ENCODE data around the gene MRPL19.

The MRPL19 gene

GRCh38 chr2:75646583-75647425 lies at the start of gene MRPL19:
Gene MRPL19, plus strand, starts transcription at chr2:75646783. Its CDS starts 25 bp downstream, at chr2:75646808.
- peak; percentile 77 for DNase-seq

GRCh38 chr2:75596784-75597183 lies 49.8 kb upstream of the MRPL19 start:
- no peak for DNase-seq

DNA sequence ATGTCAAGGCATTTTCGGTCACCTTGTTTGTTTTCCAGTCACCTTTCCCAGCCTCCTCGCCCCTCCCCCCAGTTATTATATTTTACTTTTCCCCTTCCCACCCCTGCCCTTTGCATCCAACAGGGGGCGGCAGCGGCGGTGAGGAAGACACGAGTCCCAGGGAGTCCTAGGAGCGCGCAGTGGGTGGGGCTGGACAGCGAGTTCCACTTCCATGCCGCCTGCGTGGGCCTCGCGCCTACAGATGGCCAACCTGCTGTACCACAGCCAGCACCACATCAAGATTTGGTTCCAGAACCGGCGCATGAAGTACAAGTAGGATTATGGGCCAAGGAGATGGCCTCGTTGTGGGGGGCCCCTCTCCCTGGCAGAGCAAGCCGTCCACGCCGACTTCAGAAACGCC lies 48.6 kb upstream of the MRPL19 start:
- no peak for DNase-seq

- DNase-seq, result no peak
Measured at GRCh38 chr2:75598589-75599155, 47.9 kb upstream of the MRPL19 start.

DNA sequence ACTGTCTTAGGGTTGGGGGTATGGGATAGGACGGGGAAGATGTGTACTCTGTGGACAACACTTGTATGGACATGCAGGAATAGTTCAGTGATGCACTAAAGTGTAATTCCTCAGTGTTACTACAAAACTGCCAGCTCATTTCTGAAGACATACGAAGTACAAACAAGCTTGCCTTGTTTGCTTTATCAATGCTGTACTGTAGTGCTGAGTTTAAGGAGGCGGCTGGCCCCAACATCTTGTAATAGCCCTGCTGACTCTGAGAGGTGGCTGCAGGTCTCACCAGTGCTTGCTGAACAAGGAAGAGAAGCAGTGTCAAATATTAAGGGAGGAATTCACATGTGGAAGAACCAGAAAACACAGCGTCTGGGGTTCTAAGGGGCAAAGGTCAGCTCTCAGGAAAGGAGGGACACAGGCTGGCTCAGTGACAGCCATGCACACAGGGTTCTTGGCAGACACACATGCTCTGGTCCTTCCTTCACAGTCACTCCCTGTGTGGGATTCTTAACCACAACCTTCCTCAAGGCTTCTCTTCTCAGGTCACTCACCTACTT lies 46.0 kb upstream of the MRPL19 start:
- no peak for DNase-seq

DNA sequence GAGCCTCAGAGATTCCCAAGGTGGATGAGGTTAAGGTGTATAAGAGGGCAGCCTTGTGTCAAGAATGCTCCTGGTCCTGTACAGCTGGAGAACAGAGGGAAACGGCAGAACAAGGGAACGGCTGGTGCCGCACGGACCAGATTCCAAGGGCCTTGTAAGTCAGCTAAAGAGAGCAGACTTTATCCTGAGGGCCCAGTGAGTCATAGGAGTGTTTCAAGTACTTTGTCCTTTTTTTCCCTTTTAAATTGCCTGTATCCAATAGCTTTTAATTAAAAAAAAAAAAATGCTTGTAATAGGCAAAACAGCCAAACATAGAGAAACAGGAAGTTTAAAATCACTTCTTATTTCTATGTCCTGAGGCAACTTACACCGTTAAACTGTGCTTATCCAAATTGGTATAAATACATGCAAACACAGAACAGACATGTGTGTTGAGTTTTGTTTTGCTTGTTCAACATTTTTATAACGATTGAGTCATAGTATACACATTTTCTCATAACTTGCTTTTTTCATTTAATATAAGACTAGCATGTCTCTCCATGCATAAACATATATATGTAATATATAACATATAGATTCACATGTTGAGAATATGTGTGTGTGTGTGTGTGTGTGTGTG lies 43.8 kb upstream of the MRPL19 start:
- no peak for DNase-seq

DNA sequence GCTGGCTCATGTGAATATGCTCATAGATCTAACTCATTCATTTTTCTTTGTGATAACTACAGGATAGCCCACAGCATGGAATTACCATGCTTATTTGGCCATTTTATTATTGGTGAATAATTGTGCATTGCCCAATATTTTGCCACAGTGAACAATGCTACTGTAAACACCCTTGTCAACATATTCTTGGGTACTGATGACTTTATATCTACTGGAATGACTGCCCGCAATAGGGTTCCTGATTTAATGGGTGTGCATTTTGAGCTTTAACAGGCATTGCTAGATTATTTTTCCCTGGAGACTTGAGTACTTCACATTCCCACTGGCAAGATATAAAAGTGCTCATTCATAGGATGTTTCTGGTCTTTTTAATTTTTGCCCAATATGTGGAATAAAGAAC lies 43.1 kb upstream of the MRPL19 start:
- DNase-seq, result no peak

DNA sequence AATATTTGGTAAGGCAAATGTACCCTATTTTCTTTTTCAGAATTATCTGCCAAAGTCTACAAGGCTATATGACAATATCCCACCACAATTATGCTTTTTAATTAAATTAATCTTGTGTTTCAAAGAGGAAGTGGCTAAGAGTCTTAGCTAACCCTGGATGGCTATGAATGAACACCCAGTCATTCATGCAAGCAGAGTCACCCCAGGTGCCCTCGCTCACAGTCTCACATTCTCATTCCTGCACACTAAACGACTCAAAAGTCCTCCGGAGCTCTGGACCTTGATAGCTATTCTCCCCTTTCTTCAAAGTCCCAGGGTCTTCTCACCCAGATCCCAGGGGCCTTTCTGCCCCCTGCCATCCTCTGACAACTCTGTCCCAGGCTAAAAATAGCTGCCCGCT lies 42.1 kb upstream of the MRPL19 start:
- DNase-seq, result no peak

- DNase-seq, result no peak
Measured at GRCh38 chr2:75605770-75606529, 40.6 kb upstream of the MRPL19 start.

DNA sequence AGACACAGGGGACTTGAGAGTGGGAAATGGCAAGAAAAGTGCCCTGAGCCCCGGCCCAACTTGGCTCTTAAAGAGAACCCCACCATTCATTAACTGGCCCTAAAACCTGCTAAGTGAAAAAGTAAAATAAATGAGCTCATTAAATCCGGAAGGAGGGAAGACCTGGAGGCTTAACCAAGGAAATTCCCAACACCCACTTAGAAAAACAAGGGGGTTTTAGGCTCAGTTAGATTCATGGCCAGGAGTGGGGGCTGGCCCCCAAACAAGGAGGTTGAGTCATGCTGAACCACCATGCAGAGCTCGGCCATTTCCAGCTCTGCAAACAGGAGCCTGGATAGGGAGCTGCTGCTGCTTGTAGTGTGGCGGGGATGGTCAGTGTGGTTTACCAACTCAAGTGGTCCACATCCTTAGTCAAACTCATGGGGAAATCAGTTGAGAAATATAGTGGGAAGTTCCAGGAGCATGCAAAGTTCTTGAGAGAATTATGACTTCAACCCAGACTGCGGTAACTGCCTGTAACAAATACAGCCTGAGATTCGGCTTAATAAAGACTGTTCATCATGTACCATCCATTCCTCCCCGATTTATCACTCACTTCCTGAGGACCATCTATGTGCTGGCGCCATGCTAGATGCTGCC lies 39.7 kb upstream of the MRPL19 start:
- no peak for DNase-seq

GRCh38 chr2:75607400-75607798 lies 39.2 kb upstream of the MRPL19 start:
- no peak for DNase-seq

DNA sequence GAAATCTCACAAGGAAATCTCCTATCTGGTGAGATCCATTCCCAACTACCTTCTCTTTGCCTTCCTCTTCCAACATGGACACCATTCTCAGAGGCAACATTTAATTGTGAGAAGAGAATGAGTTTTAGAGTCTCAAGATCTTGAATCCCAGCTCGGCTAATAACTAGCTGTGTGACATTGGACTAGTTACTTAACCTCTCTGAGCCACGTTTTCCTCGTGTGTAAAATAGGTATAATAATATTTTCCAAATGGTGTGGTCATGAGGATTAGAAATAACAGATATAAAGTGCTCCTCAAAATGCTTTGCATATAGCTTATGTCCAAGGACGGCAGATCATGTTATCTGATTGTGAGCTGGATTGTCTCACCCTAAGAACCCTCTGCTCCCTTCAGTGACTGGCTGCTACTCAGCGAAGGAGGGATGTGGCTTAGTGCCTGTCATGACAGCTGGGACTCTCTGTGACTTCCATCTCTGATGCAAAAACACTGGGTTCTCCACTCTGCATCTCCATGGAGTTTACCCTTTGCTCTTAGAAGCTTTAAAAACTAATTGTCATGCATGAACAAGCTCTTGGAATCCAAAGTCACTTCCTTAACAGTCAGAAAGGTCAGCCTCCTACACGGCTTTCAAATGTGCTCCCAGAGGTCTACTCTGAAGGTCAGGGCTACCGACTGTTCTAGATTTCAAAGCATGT lies 38.4 kb upstream of the MRPL19 start:
- no peak for DNase-seq

- peak; percentile 46 for DNase-seq
Measured at GRCh38 chr2:75608684-75609333, 37.8 kb upstream of the MRPL19 start.

- no peak for DNase-seq
Measured at GRCh38 chr2:75609334-75609689, 37.3 kb upstream of the MRPL19 start.

- no peak for DNase-seq
Measured at GRCh38 chr2:75609937-75610508, 36.6 kb upstream of the MRPL19 start.

DNA sequence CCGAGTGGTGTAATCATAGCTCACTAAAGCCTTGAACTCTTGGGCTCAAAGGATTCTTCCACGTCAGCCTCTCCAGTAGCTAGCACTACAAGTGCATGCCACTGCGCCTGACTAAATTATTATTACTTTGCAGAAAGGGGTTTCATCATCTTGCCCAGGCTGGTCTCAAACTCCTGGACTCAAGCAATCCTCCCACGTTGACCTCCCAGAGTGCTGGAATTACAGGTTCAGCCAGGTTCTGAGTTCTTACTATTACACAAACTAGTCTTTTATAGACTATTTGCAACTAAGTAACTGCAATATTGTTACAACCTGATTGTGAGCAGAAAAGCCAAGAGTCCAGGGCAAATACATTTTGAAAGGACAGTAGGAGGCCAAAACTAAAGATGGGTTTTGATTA lies 35.9 kb upstream of the MRPL19 start:
- DNase-seq, result no peak

GRCh38 chr2:75612108-75612861 lies 34.3 kb upstream of the MRPL19 start:
- DNase-seq, result no peak

DNA sequence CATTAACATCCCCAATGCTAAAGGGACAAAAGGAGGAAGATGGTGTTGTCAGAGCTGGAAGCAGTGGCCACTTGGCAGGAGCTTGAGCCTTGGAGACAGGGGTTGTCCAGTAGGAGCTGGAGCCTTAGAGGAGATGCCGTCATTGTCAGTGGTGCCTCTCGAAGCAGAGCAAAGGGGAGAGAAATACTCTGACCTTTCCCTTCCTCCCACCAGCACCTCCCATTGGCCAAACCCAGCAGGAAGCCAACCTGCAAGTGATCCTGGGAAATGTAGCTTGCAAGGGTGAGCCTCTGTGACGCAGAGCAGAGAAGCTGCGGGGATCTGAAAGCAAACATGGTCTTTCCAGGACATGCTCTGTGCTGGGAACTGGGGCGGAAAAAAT lies 33.7 kb upstream of the MRPL19 start:
- DNase-seq, result no peak

GRCh38 chr2:75614162-75614651 lies 32.4 kb upstream of the MRPL19 start:
- DNase-seq, result no peak

- DNase-seq, result no peak
Measured at GRCh38 chr2:75616406-75616805, 30.2 kb upstream of the MRPL19 start.
